Chondrocyte (in vitro differentiated cells): ENCODE data around the gene EDN3. TPM values are rescaled to one million over a fixed set of nuclear protein-coding genes. Genes with fewer than 3 reads are reported as not detected.
"Not testable (repeated sequence)": the region's sequence is repeated elsewhere in the genome, so short reads cannot be mapped to it uniquely, and the experiment has no call there.

Source experiments
- DNase-seq: peaks from one replicate; pipeline ENCODE4 v3.0.0; 2021; ENCODE audit warnings: mixed read lengths, low spot score
- H3K27ac Mint-ChIP-seq: one replicate; pipeline ENCODE4 v1.8.0; 2021; ENCODE audit warnings: mild to moderate bottlenecking, moderate library complexity, mixed read lengths; ENCODE audit not compliant: unreplicated experiment
- H3K27me3 Mint-ChIP-seq: 2 replicates; pipeline ENCODE4 v1.8.0; 2021; ENCODE audit warnings: low read depth, mixed read lengths
- H3K36me3 Mint-ChIP-seq: 2 replicates; pipeline ENCODE4 v1.8.0; 2021; ENCODE audit warnings: low read depth, mixed read lengths
- H3K4me1 Mint-ChIP-seq: 2 replicates; pipeline ENCODE4 v1.8.0; 2021; ENCODE audit warnings: low read depth, mild to moderate bottlenecking, mixed read lengths
- H3K4me3 Mint-ChIP-seq: one replicate; pipeline ENCODE4 v1.8.0; 2021; ENCODE audit warnings: mild to moderate bottlenecking, moderate library complexity, mixed read lengths; ENCODE audit not compliant: unreplicated experiment
- H3K9me3 Mint-ChIP-seq: 2 replicates; pipeline ENCODE4 v1.8.0; 2021; ENCODE audit warnings: low read depth, mixed read lengths
- CTCF ChIP-seq: fragments of 200-600 bp; sonication (generic); IDR thresholded peaks from 2 replicates; pipeline ENCODE4 v1.5.0; 2021; ENCODE audit warnings: antibody characterized with exemption, mild to moderate bottlenecking, moderate library complexity
- total RNA-seq: library from RNA; stranded (reverse); gene quantifications from 3 replicates; pipeline ENCODE4 v1.2.1, GENCODE V29; 2021

EDN3 gene
- total RNA-seq, 1 donor from 2014 or later: 0.55 TPM

DNA sequence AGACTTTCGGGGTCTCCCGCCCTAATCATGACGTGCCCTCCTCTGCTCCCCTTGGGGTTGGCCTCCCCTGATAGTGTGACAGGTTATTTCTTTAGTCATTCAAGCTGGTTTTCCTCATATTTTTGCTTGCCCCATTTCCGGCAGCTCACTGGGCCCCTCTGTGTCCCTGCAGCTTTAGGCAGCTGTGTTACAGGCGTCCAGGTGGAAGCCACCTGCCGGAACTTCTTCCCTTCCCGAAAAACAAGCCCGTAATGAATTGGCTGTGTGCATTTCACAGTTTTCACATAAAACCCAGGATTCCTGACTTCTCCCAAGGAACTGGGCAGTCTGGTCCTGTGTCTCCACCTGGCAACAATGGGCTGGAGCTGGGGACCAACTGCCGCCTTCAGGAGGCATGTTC is 52.6 kb downstream of the EDN3 start:
- Mint-ChIP-seq H3K36me3 (no peaks in the 10 kb centered on the region), H3K9me3 (no peaks in the 10 kb centered on the region), H3K27me3 (no peaks in the 10 kb centered on the region), H3K4me1 (peaks cover 14% of the 10 kb centered on the region), H3K27ac (no peak overlapping the region), H3K4me3 (no peak overlapping the region)
- no peak for DNase-seq
- TF ChIP-seq CTCF: no peak

GRCh38 chr20:59354460-59354859 is 54.0 kb downstream of the EDN3 start:
- no peak for TF ChIP-seq CTCF
- no peak overlapping the region for H3K27ac Mint-ChIP-seq
- no peak for DNase-seq
- H3K36me3 Mint-ChIP-seq: no peaks in the 10 kb centered on the region
- H3K27me3 Mint-ChIP-seq: no peaks in the 10 kb centered on the region
- H3K4me1 Mint-ChIP-seq: peaks cover 14% of the 10 kb centered on the region
- H3K4me3 Mint-ChIP-seq: no peak overlapping the region
- no peaks in the 10 kb centered on the region for H3K9me3 Mint-ChIP-seq

- Mint-ChIP-seq H3K27me3 (no peaks in the 10 kb centered on the region), H3K27ac (no peak overlapping the region), H3K4me1 (peaks cover 14% of the 10 kb centered on the region), H3K4me3 (no peak overlapping the region), H3K36me3 (no peaks in the 10 kb centered on the region), H3K9me3 (no peaks in the 10 kb centered on the region)
- no peak for DNase-seq
- no peak for TF ChIP-seq CTCF
Observed at GRCh38 chr20:59355242-59355641, 54.8 kb downstream of the EDN3 start.

DNA sequence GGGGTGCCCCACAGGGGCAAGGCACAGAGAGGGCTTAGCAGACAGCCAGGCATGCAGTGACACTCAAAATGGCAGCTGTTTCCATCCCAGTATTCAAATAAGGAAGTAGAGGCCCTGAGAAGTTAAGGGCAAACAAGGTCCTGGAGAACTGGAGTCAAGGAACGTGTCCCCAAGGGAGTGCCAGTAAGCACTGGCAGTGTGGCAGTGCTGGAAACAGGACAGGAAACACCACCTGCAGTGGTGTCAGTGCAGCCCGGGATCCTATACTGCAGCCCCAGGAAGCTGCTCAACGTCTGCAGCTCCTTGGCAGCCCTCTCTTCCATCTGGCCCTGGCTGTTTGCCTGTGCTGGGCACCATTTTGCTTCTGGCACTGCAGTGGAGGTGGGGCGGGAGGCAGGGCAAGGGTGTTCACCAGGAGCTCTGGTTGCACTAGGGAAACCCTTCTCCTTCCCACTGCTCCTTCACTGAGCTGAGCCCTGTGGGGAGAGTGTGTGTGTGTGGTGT is 56.3 kb downstream of the EDN3 start:
- no peak for DNase-seq
- Mint-ChIP-seq H3K4me3 (no peak overlapping the region), H3K9me3 (no peaks in the 10 kb centered on the region), H3K4me1 (peaks cover 3% of the 10 kb centered on the region), H3K27me3 (peaks cover 3% of the 10 kb centered on the region), H3K27ac (no peak overlapping the region), H3K36me3 (no peaks in the 10 kb centered on the region)
- no peak for TF ChIP-seq CTCF

DNA sequence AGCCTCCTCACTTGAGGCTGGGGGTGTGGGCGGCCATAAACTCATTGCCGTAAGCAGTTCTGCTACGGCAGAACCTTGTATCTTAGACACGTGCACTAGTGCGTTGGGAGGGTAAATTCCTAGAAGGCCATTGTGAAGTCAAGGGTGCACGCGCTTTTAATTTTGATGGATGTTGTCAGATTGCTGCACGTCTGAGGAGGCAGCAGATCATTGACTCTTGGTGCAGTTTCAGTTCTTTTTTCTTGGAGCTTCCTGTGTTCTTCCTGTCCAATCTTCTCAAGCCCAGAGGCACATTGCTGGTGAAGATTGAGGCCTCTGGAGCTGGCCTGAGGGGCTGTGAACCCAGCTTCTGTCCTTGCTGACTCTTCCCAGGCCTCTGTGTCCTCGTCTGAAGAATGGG is 58.4 kb downstream of the EDN3 start:
- DNase-seq, H3K36me3 Mint-ChIP-seq, H3K27me3 Mint-ChIP-seq, H3K4me3 Mint-ChIP-seq, H3K27ac Mint-ChIP-seq, H3K9me3 Mint-ChIP-seq, H3K4me1 Mint-ChIP-seq: not testable (repeated sequence)

- Mint-ChIP-seq H3K4me1 (no peaks in the 10 kb centered on the region), H3K27ac (no peak overlapping the region), H3K9me3 (no peaks in the 10 kb centered on the region), H3K27me3 (peaks cover 3% of the 10 kb centered on the region), H3K4me3 (no peak overlapping the region), H3K36me3 (no peaks in the 10 kb centered on the region)
- TF ChIP-seq CTCF: no peak
- DNase-seq: no peak
Observed at GRCh38 chr20:59359906-59360725, 59.7 kb downstream of the EDN3 start.
